GM12878 (cell line): ENCODE data around the gene ZNF48. TPM values are rescaled to one million over a fixed set of nuclear protein-coding genes. Genes with fewer than 3 reads are reported as not detected.

ENCODE experiments used
- ATAC-seq: fragments of 200-7000 bp; cut with Tn5 transposase; 3 replicates; pipeline ENCODE4 v1.9.1; 2020; ENCODE audit warnings: mild to moderate bottlenecking, moderate library complexity
- BruUV-seq: library from RNA; stranded (reverse); fragments of 400-500 nt; replicated peaks from 2 replicates; lab custom pipeline; 2021; lab: Mats Ljungman, UMichigan
- CTCF ChIA-PET: fragments of 300-600 bp; sonication (Branson Sonifier 250); formaldehyde crosslinking; extraction: SDS; loops from one replicate; lab custom pipeline; 2021; ENCODE audit warnings: inconsistent platforms; lab: Yijun Ruan, JAX
- POLR2A ChIA-PET: fragments of 350-600 bp; formaldehyde crosslinking; extraction: SDS; loops from one replicate; lab custom pipeline; 2021; ENCODE audit warnings: inconsistent platforms; lab: Charles Lee
- RAD21 ChIA-PET: fragments of 300-600 bp; sonication (Branson Sonifier 250); formaldehyde crosslinking; loops from one replicate; lab custom pipeline; 2023; ENCODE audit warnings: antibody characterized with exemption; ENCODE audit not compliant: unreplicated experiment; lab: Charles Lee
- SMC1A ChIA-PET: fragments of 300-600 bp; sonication (Branson Sonifier 250); formaldehyde crosslinking; loops from one replicate; lab custom pipeline; 2023; ENCODE audit not compliant: unreplicated experiment, uncharacterized antibody; lab: Charles Lee
- DNase-seq: peaks from one replicate; pipeline ENCODE4 v3.0.0-alpha.2; 2011; ENCODE audit warnings: low read depth, low spot score
- FAIRE-seq: peaks from 3 replicates; lab custom pipeline; 2011; peaks lifted over from hg19 to GRCh38; lab: Jason Lieb, UNC
- H2AFZ ChIP-seq: 2 replicates; pipeline ENCODE4 v1.6.0; 2011; ENCODE audit warnings: low read depth, low read length, control low read depth; ENCODE audit not compliant: control insufficient read depth
- H3K27ac ChIP-seq: 2 replicates; pipeline ENCODE4 v1.5.1; 2011; ENCODE audit warnings: control low read depth; ENCODE audit not compliant: control insufficient read depth, insufficient read depth
- H3K27me3 ChIP-seq, 2 experiments: replicated peaks in 1 of 2; 2 replicates each; pipeline versions ENCODE4 v1.6.0 to v1.6.1; 2011; ENCODE audit warnings: low read length in 1 of 2; ENCODE audit not compliant: control insufficient read depth in 2 of 2, insufficient read depth in 2 of 2
- H3K36me3 ChIP-seq, 2 experiments: 2 replicates each; pipeline ENCODE4 v1.5.1; 2011; ENCODE audit warnings: low read length in 1 of 2; ENCODE audit not compliant: control insufficient read depth in 2 of 2, insufficient read depth in 2 of 2
- H3K4me1 ChIP-seq: 2 replicates; pipeline ENCODE4 v1.6.1; 2011; ENCODE audit warnings: mild to moderate bottlenecking, low read length, moderate library complexity, mixed read lengths; ENCODE audit not compliant: control insufficient read depth, insufficient read depth
- H3K4me2 ChIP-seq: 2 replicates; pipeline ENCODE4 v1.6.0; 2011; ENCODE audit warnings: control low read depth; ENCODE audit not compliant: control insufficient read depth, insufficient read depth
- H3K4me3 ChIP-seq: fragments of 200-600 bp; sonication (generic); 2 replicates; pipeline ENCODE4 v1.5.1; 2016
- H3K79me2 ChIP-seq: 2 replicates; pipeline ENCODE4 v1.6.0; 2011; ENCODE audit warnings: low read length; ENCODE audit not compliant: control insufficient read depth, insufficient read depth
- H3K9ac ChIP-seq: 2 replicates; pipeline ENCODE4 v1.8.0; 2011; ENCODE audit warnings: low read length, control low read depth, mixed read lengths; ENCODE audit not compliant: control insufficient read depth, insufficient read depth
- H3K9me3 ChIP-seq: replicated peaks from 3 replicates; pipeline ENCODE4 v1.5.1; 2011; ENCODE audit warnings: mild to moderate bottlenecking, low read length; ENCODE audit not compliant: control insufficient read depth, insufficient read depth
- H4K20me1 ChIP-seq: 2 replicates; pipeline ENCODE4 v1.6.0; 2011; ENCODE audit not compliant: control insufficient read depth, insufficient read depth
- BCL3 ChIP-seq: IDR thresholded peaks from 2 replicates; pipeline ENCODE4 v1.6.1; 2011; ENCODE audit warnings: borderline replicate concordance, low read depth, mild to moderate bottlenecking, moderate library complexity, low read length; ENCODE audit not compliant: insufficient read depth, poor library complexity, severe bottlenecking
- CEBPB ChIP-seq, 2 experiments: fragments of 150-350 bp in 1 of 2; IDR thresholded peaks; 2 replicates each; pipeline ENCODE4 v1.6.1; 2012 to 2014; ENCODE audit warnings: low read depth in 2 of 2, low read length in 2 of 2, borderline replicate concordance in 1 of 2, inconsistent platforms in 1 of 2
- EGR1 ChIP-seq, 2 experiments: IDR thresholded peaks; 1 replicate in 1 of 2; 2 replicates in 1 of 2; pipeline ENCODE4 v1.6.1; 2011 to 2012; ENCODE audit warnings: low read depth in 2 of 2, low read length in 2 of 2, borderline replicate concordance in 1 of 2, mild to moderate bottlenecking in 1 of 2, moderate library complexity in 1 of 2
- MYB ChIP-seq: fragments of 150-350 bp; IDR thresholded peaks from 2 replicates; pipeline ENCODE4 v1.6.1; 2014; ENCODE audit warnings: mild to moderate bottlenecking, low read depth, low read length, borderline replicate concordance
- NFXL1 ChIP-seq: fragments of 450-650 bp; IDR thresholded peaks from 2 replicates; pipeline ENCODE4 v1.6.1; 2017; ENCODE audit warnings: antibody characterized with exemption, mild to moderate bottlenecking, borderline replicate concordance
- RCOR1 ChIP-seq: conservative IDR thresholded peaks from 2 replicates; pipeline ENCODE4 v1.6.1; 2012; ENCODE audit warnings: low read depth, low read length, improper control_type of control experiment
- SIN3A ChIP-seq: IDR thresholded peaks from 2 replicates; pipeline ENCODE4 v1.6.1; 2012; ENCODE audit warnings: low read depth, low read length, improper control_type of control experiment
- TBL1XR1 ChIP-seq: IDR thresholded peaks from 2 replicates; pipeline ENCODE4 v1.6.1; 2012; ENCODE audit warnings: low read depth, low read length, improper control_type of control experiment
- ZNF384 ChIP-seq: IDR thresholded peaks from 2 replicates; pipeline ENCODE4 v1.6.1; 2012; ENCODE audit warnings: low read depth, mild to moderate bottlenecking, low read length, improper control_type of control experiment, borderline replicate concordance
- WGBS: methylation state at CpG from one replicate; pipeline ENCODE4 v1.1.6; 2016; ENCODE audit warnings: low lambda C conversion rate; ENCODE audit not compliant: insufficient replicate concordance, insufficient coverage; ENCODE audit errors: missing lambda C conversion rate; 5-methylcytosine and 5-hydroxymethylcytosine counted together
- in situ Hi-C: fragments of 300-500 bp; cut with MboI; formaldehyde crosslinking; loops from 9 replicates; pipeline ENCODE4 v1.14.3; 2018; ENCODE audit warnings: mixed read lengths
- intact Hi-C: fragments of 100-400 bp; cut with micrococcal nuclease; formaldehyde crosslinking; loops from one replicate; pipeline ENCODE4 v1.14.2; 2022; ENCODE audit not compliant: unreplicated experiment
- polyA plus RNA-seq, 11 experiments: library from polyadenylated mRNA; depleted of rRNA in 4 of 11; unstranded in 6 of 11; stranded (reverse) in 5 of 11; fragments of >200 nt; fragmentation: Nextera tagmentation in 4 of 11; fragmentation: Illumina TruSeq in 1 of 11; extraction: Ambion mirVana in 4 of 11; extraction: Trizol in 1 of 11; gene quantifications; 1 replicate in 1 of 11; 2 replicates in 10 of 11; pipeline versions ENCODE4 v1.2.1 to v1.2.3, GENCODE V29; 2011 to 2016; ENCODE audit warnings: inconsistent platforms in 2 of 11, missing spikeins in 2 of 11, low read depth in 1 of 11
- total RNA-seq, 4 experiments: library from RNA; depleted of rRNA in 3 of 4; stranded (reverse); fragments of >200 nt in 3 of 4; fragmentation: Illumina TruSeq in 1 of 4; extraction: Trizol in 1 of 4; gene quantifications; 2 replicates each; pipeline versions ENCODE4 v1.2.1 to v1.2.3, GENCODE V29; 2013 to 2021

ZNF48 gene
- total and polyA plus RNA-seq, 10 of the 15 experiments (the other 5 are each of a cell fraction or from before 2014, with no cell fraction given) = 0.14 to 12.0 (median 4.2) TPM

GRCh38 chr16:30346286-30346685 lies 48.9 kb upstream of the ZNF48 start:
- BruUV-seq = no TSS peak
- ChIA-PET CTCF (interaction anchor here (1.0 kb wide), 2 partner anchors 25 to 63 kb away, joined by 3 to 4 read pairs; no protein-coding TSS in a partner anchor), RAD21 (no interaction called here), SMC1A (no interaction called here), POLR2A (no interaction called here)
- no peak for TF ChIP-seq CEBPB (IDR thresholded peaks at IDR 0.05; ENCODE audit: borderline replicate concordance in 1 of 2, low read depth in 2 of 2, low read length in 2 of 2)
- no peak for TF ChIP-seq SIN3A
- TF ChIP-seq MYB = no peak
- no peak for TF ChIP-seq RCOR1
- no peak for TF ChIP-seq ZNF384
- no peak for TF ChIP-seq EGR1 (IDR thresholded peaks at IDR 0.05; ENCODE audit: borderline replicate concordance in 1 of 2, low read depth in 2 of 2, low read length in 2 of 2)
- no peak for TF ChIP-seq NFXL1
- no peak for TF ChIP-seq TBL1XR1
- no peak for TF ChIP-seq BCL3
- H3K9ac ChIP-seq = no peak overlapping the region
- WGBS = 93% methylated on average over 3 of the region's 3 CpGs
- H3K27me3 ChIP-seq = no peaks in the 10 kb centered on the region
- no peak overlapping the region for H3K4me2 ChIP-seq
- intact Hi-C loops (no loop called here), in situ Hi-C loops (no loop called here)
- no peak for FAIRE-seq
- DNase-seq = no peak
- H3K9me3 ChIP-seq = no peaks in the 10 kb centered on the region
- no peaks in the 10 kb centered on the region for H3K79me2 ChIP-seq
- ATAC-seq = no peak
- peaks cover 4% of the 10 kb centered on the region; the same call in 1 of the 2 replicates for H4K20me1 ChIP-seq
- no peak overlapping the region for H3K4me3 ChIP-seq
- peaks cover 23% of the 10 kb centered on the region for H3K4me1 ChIP-seq
- no peak overlapping the region for H3K27ac ChIP-seq
- H2AFZ ChIP-seq = no peak overlapping the region
- no peaks in the 10 kb centered on the region; a peak in 1 of 4 replicates for H3K36me3 ChIP-seq
